ENCODE results near the gene HSPH1.

DNA sequence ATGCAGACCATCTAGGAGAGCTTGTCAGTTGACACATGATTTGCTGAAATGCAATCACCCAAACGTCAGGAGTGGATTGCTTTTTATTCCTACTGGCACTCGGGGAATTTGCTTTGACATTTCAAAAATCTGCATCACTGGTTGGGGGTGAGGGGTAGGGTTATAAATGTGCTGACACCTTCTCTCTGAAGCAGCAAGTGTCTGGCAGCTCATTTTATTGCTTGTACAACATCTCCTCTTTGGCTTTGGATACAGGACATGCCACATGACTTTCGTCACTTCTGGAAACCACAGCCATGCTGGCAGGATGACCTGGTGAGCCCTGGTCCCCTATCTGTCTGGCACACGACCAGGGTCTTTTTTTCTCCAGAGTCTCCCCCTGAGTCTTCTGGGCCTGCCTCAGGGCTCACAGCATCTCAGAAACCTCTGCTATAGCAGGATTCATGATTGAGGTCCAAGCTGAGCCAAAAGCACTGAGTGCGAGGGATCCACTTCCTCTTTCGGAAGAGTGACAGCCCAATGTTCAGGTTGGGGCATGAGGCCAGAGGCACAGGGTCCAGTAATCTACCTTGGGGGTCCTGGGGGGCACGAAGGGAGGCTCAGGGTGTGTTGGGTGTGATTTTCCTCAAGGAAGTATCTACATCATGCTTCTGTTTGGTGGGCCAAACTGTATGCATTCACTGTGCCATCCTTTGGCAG lies 60.1 kb downstream of the HSPH1 start:
- TF ChIP-seq, protein P1, sequence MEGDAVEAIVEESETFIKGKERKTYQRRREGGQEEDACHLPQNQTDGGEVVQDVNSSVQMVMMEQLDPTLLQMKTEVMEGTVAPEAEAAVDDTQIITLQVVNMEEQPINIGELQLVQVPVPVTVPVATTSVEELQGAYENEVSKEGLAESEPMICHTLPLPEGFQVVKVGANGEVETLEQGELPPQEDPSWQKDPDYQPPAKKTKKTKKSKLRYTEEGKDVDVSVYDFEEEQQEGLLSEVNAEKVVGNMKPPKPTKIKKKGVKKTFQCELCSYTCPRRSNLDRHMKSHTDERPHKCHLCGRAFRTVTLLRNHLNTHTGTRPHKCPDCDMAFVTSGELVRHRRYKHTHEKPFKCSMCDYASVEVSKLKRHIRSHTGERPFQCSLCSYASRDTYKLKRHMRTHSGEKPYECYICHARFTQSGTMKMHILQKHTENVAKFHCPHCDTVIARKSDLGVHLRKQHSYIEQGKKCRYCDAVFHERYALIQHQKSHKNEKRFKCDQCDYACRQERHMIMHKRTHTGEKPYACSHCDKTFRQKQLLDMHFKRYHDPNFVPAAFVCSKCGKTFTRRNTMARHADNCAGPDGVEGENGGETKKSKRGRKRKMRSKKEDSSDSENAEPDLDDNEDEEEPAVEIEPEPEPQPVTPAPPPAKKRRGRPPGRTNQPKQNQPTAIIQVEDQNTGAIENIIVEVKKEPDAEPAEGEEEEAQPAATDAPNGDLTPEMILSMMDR (conservative IDR thresholded peaks at IDR 0.05): no peak
- no peak for TF ChIP-seq EZH2 (IDR thresholded peaks at IDR 0.05; ENCODE audit: low read depth)

Data from PC-9 (cell line).